DND-41 (cell line): ENCODE results near the gene DTYMK.

Experiments used
- CTCF ChIP-seq: IDR thresholded peaks from 2 replicates; pipeline ENCODE4 v1.5.1; 2012; ENCODE audit warnings: borderline replicate concordance, low read length, moderate library complexity, mild to moderate bottlenecking; ENCODE audit not compliant: poor library complexity, severe bottlenecking; ENCODE audit errors: extremely low read depth
- EZH2 ChIP-seq: IDR thresholded peaks from 3 replicates; pipeline ENCODE4 v1.6.1; 2012; ENCODE audit warnings: borderline replicate concordance, low read depth, mild to moderate bottlenecking, moderate library complexity, low read length, inconsistent platforms; ENCODE audit not compliant: severe bottlenecking

- no peak for TF ChIP-seq CTCF
- no peak for TF ChIP-seq EZH2
Observed at GRCh38 chr2:241645056-241645914, 41.3 kb downstream of the DTYMK start.
